ENCODE results near the gene MAML3. TPM values are rescaled to one million over a fixed set of nuclear protein-coding genes. Genes with fewer than 3 reads are reported as not detected.

MAML3 gene
- total and polyA plus RNA-seq, 10 donors: 0.63 to 18.4 (median 12.7) TPM

- Histone ChIP-seq H3K4me3 (no peak overlapping the region), H3K36me3 (no peaks in the 10 kb centered on the region), H3K9me3 (no peaks in the 10 kb centered on the region), H3K4me1 (no peaks in the 10 kb centered on the region), H3K27me3 (replicated peaks in 1 of 7) (peaks cover 0 to 4% (median 0%) of the 10 kb centered on the region in 7 donors), H3K27ac (no peak overlapping the region)
- TF ChIP-seq POLR2AphosphoS5 (IDR thresholded peaks at IDR 0.05): no peak
- no peak for TF ChIP-seq POLR2A (IDR thresholded peaks at IDR 0.05)
- no peak for TF ChIP-seq CTCF (IDR thresholded peaks at IDR 0.05 in 8 of 11, conservative IDR thresholded peaks at IDR 0.05 in 3 of 11)
- no peak for DNase-seq
- intact Hi-C loops (cut with DNase I; ENCODE audit: low total_unique reads): no loop called here
- WGBS, 5 donors: 94 to 100% (median 100%) methylated on average over 1 of the region's 1 CpG
These were observed 14.5 kb upstream of the MAML3 start for GRCh38 chr4:140168474-140168873.

DNA sequence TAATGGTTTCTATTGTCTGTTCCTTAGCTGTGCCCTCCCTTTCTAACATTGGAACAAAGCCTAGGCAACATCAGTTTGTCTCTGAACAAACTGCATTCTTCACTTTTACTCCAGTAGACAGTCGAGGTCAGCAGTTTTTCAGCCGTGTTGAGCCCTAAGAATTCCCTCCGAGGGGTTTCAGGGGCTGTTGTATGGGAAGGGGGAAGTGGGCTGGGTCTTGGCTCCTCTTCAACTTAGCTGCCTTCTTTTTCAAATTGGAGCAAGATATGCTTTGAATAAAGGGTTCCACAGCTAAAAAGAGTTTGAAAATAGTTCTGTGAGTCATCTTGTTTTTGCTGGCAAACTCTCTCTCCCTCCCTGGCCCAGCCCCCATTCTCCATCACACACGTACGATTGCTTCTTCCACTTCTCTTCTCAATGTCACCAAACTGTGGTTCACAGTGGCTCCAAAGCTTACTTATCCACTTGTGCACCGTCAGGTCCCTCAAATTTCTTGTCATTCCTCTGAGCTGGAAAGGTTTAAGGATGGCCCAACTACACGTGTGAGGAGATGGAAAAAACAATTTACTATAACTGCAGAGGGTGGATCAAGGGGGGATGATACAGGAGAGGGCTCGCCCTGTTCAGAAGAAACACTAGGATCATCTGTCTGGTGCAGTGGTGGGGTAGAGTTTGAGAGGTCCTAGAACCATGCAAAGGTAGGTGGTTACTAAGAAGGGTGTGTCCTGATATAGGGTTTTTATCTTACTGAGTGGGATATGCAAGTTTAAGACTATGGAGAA lies 9.2 kb upstream of the MAML3 start:
- TF ChIP-seq CTCF (IDR thresholded peaks at IDR 0.05 in 8 of 11, conservative IDR thresholded peaks at IDR 0.05 in 3 of 11) (no peak), POLR2A (IDR thresholded peaks at IDR 0.05) (no peak), POLR2AphosphoS5 (IDR thresholded peaks at IDR 0.05) (no peak)
- Histone ChIP-seq H3K36me3 (no peaks in the 10 kb centered on the region), H3K27me3 (replicated peaks in 1 of 7) (peaks cover 0 to 29% (median 0%) of the 10 kb centered on the region in 7 donors), H3K9me3 (peaks cover 0 to 13% (median 4%) of the 10 kb centered on the region in 8 donors), H3K4me3 (peak overlapping the region in 1 of 8 donors; percentile 25), H3K27ac (peak overlapping the region in 2 of 8 donors; percentile 4 to 28), H3K4me1 (peaks cover 0 to 6% (median 0%) of the 10 kb centered on the region in 6 donors)
- intact Hi-C loops (cut with DNase I; ENCODE audit: low total_unique reads): no loop called here
- DNase-seq: no peak
- 41 to 54% (median 47%) methylated on average over 8 of the region's 8 CpGs for WGBS, 5 donors

GRCh38 chr4:140162596-140162995 lies 8.6 kb upstream of the MAML3 start:
- DNase-seq: no peak
- WGBS, 5 donors: 57 to 81% (median 67%) methylated on average over 2 of the region's 2 CpGs
- peaks cover 0 to 13% (median 4%) of the 10 kb centered on the region in 8 donors for H3K9me3 ChIP-seq
- H3K36me3 ChIP-seq: no peaks in the 10 kb centered on the region
- peaks cover 0 to 6% (median 0%) of the 10 kb centered on the region in 6 donors for H3K4me1 ChIP-seq
- H3K27ac ChIP-seq: peak overlapping the region in 2 of 8 donors; percentile 4 to 28
- peak overlapping the region in 1 of 8 donors; percentile 25 for H3K4me3 ChIP-seq
- no peak for TF ChIP-seq POLR2AphosphoS5 (IDR thresholded peaks at IDR 0.05)
- TF ChIP-seq CTCF (IDR thresholded peaks at IDR 0.05 in 8 of 11, conservative IDR thresholded peaks at IDR 0.05 in 3 of 11): no peak
- no peak for TF ChIP-seq POLR2A (IDR thresholded peaks at IDR 0.05)
- intact Hi-C loops (cut with DNase I; ENCODE audit: low total_unique reads): no loop called here
- peaks cover 0 to 34% (median 0%) of the 10 kb centered on the region in 7 donors for H3K27me3 ChIP-seq (replicated peaks in 1 of 7)

GRCh38 chr4:140158365-140159030 lies 4.5 kb upstream of the MAML3 start:
- intact Hi-C loops (cut with DNase I; ENCODE audit: low total_unique reads): loop anchor here (10.0 kb wide), 1 partner anchor 424 kb away; no protein-coding TSS in a partner anchor
- Histone ChIP-seq H3K36me3 (no peaks in the 10 kb centered on the region), H3K4me3 (no peak overlapping the region), H3K9me3 (peaks cover 0 to 13% (median 4%) of the 10 kb centered on the region in 8 donors), H3K27me3 (replicated peaks in 1 of 7) (peaks cover 0 to 56% (median 0%) of the 10 kb centered on the region in 7 donors), H3K4me1 (peaks cover 0 to 47% (median 31%) of the 10 kb centered on the region in 6 donors), H3K27ac (peak overlapping the region in 2 of 8 donors; percentile 16 to 98)
- no peak for TF ChIP-seq CTCF (IDR thresholded peaks at IDR 0.05 in 8 of 11, conservative IDR thresholded peaks at IDR 0.05 in 3 of 11)
- TF ChIP-seq POLR2AphosphoS5 (IDR thresholded peaks at IDR 0.05): no peak
- WGBS, 5 donors: 22 to 37% (median 28%) methylated on average over 3 of the region's 3 CpGs
- no peak for DNase-seq

All from spleen (tissue), 11 donors.